GM18502 (cell line): Measurements from ENCODE around the gene ESRRB.

Source experiments
- ATAC-seq: cut with Tn5 transposase; IDR thresholded peaks from one replicate; pipeline ENCODE4 v1.9.1; 2021; ENCODE audit warnings: mild to moderate bottlenecking; ENCODE audit not compliant: unreplicated experiment, poor library complexity

Gene ESRRB

GRCh38 chr14:76375947-76376404 lies at the start of gene ESRRB:
TSS of gene ESRRB (plus strand) at chr14:76376137. CDS start at chr14:76376402, 265 bp downstream.
- ATAC-seq, result no peak

DNA sequence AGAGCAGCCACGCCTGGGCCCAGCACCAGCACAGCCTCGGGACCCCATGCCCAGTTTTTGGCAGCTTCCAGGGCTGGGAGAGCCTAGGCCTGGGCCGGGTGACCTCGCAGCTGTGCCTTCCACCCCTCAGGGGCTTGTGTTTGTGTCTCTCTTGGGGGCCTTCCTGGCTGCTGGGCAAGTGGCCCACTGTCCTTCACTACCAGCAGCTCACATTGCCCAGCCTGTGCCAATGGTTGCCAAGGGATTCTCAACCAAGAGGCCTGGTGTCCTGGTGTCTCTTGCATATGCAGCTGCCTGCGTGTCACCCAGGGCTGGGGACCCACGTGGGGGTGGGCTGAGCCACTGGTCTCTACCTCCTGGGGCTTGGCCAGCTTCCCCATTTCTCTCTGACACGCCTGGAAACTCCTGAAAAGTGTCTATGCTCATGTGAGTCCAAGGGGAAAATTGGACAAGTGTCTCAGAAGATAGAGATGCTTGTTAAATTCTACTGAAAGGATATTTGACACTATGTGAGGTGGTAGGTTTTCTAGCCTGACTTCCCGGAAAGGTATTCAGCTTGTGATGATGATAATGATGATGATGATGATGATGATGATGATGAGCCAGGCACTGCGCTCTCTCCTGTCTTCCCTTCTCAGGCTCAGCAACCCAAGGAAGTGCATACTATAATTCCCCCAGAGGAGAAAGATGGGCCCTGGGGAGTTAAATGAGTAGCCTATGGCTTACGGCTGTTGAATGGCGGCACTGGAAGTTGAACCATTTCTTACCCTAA lies 48.8 kb upstream of the ESRRB start:
- ATAC-seq, result no peak

GRCh38 chr14:76328457-76329137 lies 47.3 kb upstream of the ESRRB start:
- no peak for ATAC-seq

GRCh38 chr14:76329154-76329928 lies 46.6 kb upstream of the ESRRB start:
- no peak for ATAC-seq

DNA sequence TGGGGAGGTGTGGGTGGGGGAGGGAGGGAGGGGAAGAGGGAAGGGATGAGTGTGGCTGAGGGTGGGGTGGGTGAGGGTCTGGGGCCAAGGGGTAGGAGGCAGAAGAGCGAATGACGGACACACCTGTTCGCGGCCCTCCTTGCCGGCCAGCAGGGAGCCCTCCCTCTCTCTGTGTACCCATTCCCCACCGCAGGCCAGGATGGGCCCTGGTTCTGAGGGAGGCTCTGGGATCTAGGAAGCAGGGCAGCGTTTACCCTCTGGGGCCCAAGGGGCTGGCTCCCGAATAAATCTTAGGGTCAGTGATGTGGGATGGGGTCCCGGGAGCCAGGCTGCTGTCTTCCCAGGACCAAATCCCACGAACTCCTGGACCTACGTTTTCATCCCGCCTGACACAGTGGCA lies 46.0 kb upstream of the ESRRB start:
- no peak for ATAC-seq

DNA sequence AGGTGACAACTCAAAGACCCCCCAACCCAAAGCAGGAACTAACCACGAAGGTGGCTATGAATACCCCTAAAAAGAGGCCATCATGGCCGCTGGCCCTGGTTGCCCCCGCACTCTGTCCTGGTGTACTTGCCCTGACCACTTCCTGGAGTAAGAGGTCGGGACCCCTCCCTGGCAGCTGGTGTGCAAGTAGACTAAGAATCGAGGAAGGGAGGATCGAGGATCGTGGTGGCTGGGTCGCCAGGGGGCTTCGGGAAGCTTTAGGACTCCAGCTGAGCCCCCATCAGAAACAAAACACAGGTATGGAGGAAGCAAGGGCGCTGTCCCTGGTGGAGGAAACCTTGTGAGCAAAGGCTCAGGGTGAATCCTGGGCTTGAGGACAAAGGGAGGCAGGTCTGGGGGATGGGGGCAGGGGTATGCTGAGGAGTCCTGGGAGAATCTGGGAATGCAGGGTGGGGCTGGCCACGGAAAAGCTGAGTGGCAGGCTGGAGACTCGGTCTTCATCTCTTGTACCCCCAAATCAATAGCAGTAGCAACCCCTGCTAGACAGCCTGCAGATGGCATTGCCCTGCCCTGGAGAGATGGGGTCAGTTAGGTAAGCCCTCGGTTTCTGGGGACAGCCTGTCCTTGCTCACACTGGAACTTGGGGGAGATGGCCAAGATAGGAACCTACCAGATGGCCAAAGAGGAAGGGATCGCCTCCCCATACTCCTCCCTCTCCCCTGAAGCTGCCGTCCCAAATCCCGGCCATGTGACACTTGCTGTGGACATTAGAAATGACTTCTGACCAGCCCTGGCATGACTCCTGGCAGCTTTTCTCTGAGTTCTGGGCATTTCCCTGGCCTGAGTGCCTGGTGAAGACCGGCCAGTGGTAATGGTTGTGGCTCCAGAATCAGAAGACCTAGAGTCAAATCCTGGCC lies 45.3 kb upstream of the ESRRB start:
- no peak for ATAC-seq

- ATAC-seq, result no peak
These were observed 44.5 kb upstream of the ESRRB start for GRCh38 chr14:76331328-76332011.

GRCh38 chr14:76333664-76334063 lies 42.3 kb upstream of the ESRRB start:
- no peak for ATAC-seq

DNA sequence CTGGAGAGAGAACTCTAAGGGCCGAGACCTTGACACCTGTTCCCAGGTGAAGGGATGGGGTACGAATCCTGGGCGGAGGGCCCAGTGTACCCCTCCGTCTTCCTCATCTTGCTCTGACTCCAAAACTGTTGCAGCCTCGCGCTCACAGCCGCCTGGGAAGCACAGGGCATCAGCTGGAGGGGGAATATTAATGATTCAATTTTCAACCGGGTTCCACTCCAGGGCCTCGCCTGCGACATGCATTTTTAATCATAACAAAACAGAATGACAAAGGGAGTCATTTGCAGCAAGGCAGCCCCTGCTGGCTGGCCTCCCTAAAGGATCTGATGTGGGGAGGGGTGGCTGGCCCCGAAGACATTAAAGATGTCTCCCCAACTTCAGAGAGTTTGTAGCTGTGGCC lies 41.6 kb upstream of the ESRRB start:
- ATAC-seq, result no peak

- ATAC-seq, result no peak
These were observed 39.1 kb upstream of the ESRRB start for GRCh38 chr14:76336876-76337275.

- no peak for ATAC-seq
These were observed 38.0 kb upstream of the ESRRB start for GRCh38 chr14:76337635-76338545.

- no peak for ATAC-seq
These were observed 36.0 kb upstream of the ESRRB start for GRCh38 chr14:76339728-76340615.

DNA sequence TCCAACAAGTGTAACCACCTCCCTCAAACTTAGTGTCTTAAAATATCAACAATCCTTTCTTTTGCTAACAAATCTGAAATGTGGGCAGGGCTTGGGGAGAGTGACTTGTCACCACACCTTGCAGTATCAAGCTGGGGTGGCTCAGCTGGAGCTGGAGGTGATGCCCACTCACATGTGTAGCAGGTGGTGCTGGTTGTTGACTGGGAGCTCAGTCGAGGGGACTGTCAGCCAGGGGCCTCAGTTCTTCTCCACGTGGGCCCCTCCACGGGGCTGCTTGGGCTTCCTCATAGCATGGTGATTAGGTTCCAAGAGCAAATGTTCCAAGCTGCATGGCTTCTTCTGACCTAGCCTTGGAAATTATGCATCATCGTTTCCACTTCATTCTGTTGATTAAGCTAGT lies 32.6 kb upstream of the ESRRB start:
- ATAC-seq, result no peak

- ATAC-seq, result no peak
These were observed 29.4 kb upstream of the ESRRB start for GRCh38 chr14:76346391-76347160.

GRCh38 chr14:76348898-76349297 lies 27.0 kb upstream of the ESRRB start:
- no peak for ATAC-seq

GRCh38 chr14:76349993-76350392 lies 25.9 kb upstream of the ESRRB start:
- no peak for ATAC-seq

GRCh38 chr14:76350671-76351070 lies 25.3 kb upstream of the ESRRB start:
- no peak for ATAC-seq
